AG10803 (cell line): ENCODE data around the gene GALK1.
"Not testable (repeated sequence)": the region's sequence is repeated elsewhere in the genome, so short reads cannot be mapped to it uniquely, and the experiment has no call there.

ENCODE experiments used
- DNase-seq: peaks from one replicate; pipeline ENCODE4 v3.0.0; 2010; ENCODE audit warnings: low read depth
- H3K4me3 ChIP-seq: 2 replicates; pipeline ENCODE4 v1.5.1; 2011; ENCODE audit warnings: mild to moderate bottlenecking, low read length, control low read depth
- TF ChIP-seq, protein P1 (sequence below): conservative IDR thresholded peaks from 2 replicates; pipeline ENCODE4 v1.5.1; 2011; ENCODE audit warnings: mild to moderate bottlenecking, low read length, control low read depth, inconsistent platforms

Gene GALK1

DNA sequence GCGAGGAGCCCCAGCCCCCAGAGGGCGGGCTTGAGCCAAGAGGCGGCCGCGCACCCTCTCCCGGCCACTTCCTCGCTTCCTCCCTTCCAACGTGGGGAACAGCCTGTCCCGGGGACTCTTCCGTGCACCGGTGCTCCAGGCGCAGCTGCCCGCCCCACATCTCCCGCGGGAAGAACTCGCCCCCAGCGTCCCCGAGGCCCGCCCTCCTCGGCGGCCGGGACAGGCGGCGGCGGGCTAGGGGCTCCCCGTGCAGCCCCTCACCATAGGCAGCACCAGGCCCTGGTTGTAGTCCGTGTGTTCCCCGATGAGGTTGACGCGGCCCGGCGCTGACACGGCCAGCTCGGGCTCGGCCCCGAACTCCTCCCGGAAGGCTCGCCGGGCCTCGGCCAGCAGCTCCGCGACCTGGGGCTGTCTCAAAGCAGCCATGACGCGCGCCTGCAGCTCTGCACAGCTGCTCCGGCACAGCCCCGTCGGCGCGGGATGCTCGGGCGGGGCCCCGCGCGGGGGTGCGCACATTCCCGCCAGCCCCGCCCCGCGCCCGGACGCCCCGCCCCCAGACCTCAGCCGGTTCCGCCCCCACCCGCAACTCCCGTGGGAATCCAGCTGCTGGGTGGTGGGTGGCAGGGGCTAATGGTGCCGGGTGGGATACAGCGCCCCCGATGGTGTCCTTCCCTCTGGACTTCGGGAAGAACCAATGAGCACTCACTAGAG lies at the start of gene GALK1:
Gene GALK1 (minus strand): TSS at position 482 of the 711 bp plus-strand sequence. CDS start 56 bp downstream, at position 426.
- peak; percentile 64 for DNase-seq
- H3K4me3 ChIP-seq, result peak within 1 kb of the TSS; percentile 67
- TF ChIP-seq, protein P1, sequence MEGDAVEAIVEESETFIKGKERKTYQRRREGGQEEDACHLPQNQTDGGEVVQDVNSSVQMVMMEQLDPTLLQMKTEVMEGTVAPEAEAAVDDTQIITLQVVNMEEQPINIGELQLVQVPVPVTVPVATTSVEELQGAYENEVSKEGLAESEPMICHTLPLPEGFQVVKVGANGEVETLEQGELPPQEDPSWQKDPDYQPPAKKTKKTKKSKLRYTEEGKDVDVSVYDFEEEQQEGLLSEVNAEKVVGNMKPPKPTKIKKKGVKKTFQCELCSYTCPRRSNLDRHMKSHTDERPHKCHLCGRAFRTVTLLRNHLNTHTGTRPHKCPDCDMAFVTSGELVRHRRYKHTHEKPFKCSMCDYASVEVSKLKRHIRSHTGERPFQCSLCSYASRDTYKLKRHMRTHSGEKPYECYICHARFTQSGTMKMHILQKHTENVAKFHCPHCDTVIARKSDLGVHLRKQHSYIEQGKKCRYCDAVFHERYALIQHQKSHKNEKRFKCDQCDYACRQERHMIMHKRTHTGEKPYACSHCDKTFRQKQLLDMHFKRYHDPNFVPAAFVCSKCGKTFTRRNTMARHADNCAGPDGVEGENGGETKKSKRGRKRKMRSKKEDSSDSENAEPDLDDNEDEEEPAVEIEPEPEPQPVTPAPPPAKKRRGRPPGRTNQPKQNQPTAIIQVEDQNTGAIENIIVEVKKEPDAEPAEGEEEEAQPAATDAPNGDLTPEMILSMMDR, result peak; percentile 6; the same call in 1 of the 2 replicates

DNA sequence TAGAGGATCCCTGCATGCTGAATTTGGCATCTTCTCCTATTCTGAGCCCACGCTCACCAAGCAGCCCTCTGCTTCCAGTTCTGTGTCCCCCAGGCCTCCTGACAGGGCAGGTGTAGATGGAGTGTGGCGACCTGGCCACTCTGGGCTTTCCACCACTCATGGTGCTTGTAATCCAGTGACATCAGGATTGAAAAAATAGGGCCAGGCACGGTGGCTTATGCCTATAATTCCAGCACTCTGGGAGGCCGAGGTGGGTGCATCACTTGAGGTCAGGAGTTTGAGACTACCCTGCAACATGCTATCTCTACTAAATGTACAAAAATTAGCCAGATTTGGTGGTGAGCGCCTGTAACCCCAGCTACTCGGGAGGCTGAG lies 49.0 kb upstream of the GALK1 start:
- H3K4me3 ChIP-seq, result no peak overlapping the region
- no peak for DNase-seq
- TF ChIP-seq, protein P1, result no peak

DNA sequence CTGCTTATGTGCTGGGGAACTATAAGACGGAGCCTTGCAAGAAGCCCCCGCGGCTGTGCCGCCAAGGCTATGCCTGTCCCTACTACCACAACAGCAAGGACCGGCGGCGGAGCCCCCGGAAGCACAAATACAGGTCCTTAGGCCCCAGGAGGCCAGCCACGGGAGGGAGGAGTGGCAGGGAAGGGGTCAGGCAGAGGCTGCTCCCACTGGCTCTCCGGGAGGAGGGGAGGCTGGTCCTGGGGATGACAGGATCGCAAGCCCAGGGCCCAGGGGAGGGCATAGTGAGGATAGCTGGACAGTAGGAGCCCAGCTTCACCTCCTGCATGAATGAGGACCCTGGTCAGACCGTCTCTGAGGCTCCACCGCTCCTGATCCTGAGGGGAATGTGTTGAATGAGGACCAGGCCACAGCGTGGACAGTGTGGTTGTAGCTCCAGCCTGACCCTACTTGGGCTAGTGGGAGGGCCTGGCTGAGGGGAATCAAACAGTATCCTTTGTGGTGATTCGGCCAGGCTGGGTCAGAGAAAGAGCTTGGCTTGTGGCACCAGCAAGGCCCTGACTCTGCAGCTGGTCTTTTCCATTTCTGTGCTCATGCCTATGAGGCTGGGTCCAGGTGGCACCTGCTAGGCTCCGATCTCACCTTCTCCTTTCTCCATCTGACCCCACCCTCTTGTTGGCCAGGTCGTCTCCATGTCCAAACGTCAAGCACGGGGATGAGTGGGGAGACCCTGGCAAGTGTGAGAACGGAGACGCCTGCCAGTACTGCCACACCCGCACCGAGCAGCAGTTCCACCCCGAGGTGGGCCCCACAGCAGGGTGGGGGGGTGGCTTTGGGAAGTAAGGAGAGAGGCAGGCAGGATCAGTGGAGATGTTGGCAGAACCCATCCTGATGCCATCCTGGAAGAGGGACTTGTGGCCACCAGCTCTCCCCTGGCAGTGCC lies 48.4 kb upstream of the GALK1 start:
- TF ChIP-seq, protein P1, result no peak

DNA sequence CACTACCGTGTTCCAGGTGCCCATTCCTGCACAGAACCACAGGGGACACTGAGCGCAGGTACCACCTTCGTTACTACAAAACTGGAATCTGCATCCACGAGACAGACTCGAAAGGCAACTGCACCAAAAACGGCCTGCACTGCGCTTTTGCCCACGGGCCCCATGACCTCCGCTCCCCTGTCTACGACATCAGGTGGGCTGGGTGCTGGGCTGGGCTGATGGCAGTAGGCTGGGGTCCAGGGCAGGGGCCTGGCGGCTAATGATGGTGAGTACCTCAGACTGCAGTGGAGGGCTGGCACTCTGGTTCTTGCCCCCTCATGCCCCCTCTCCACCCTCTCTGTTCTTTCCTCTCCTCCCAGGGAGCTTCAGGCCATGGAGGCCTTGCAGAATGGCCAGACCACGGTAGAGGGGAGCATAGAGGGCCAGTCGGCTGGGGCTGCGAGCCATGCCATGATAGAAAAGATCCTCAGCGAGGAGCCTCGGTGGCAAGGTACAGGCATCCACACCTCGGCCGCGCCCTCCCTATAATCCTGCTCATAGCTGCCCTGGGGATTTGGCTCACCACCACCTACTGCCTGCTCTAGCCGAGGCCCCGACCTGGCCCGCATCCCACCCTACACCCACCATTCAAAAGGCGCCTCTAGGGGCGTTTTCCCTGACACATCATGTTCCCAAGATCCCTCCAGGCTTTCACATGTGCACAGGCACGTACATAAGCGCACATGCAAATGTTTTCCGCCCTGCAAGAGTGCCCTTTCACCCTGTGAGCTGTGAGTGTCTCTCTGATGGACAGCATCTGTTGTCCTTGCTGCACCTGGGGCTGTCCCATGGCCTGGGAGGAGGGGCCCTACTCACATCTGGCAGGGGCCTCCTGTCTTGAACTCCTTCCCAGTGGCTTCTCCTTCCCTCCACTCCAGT lies 47.4 kb upstream of the GALK1 start:
- H3K4me3 ChIP-seq, result no peak overlapping the region

More for the DNA sequence above, 48.4 kb upstream of the GALK1 start:
- H3K4me3 ChIP-seq, result no peak overlapping the region
- no peak for DNase-seq

DNA sequence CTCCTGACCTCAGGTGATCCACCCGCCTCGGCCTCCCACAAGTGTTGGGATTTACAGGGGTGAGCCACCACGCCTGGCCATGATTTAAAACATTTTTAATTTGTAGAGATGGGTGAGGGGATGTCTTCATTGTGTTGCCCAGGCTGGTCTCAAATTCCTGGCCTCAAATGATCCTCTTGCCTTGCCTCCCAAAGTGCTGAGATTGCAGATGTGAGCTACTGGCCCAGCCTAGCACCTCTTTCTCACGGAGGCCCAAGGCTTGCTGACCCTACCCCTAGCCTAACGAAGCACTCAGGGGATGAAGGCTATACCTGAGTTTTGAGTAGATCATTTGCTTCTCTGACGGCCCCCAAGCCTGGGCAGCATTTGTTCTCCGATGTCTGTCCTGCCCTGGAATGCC lies 46.2 kb upstream of the GALK1 start:
- no peak for DNase-seq
- no peak overlapping the region for H3K4me3 ChIP-seq
- TF ChIP-seq, protein P1, result no peak

More for the DNA sequence above, 47.4 kb upstream of the GALK1 start:
- no peak for DNase-seq
- TF ChIP-seq, protein P1, result no peak

DNA sequence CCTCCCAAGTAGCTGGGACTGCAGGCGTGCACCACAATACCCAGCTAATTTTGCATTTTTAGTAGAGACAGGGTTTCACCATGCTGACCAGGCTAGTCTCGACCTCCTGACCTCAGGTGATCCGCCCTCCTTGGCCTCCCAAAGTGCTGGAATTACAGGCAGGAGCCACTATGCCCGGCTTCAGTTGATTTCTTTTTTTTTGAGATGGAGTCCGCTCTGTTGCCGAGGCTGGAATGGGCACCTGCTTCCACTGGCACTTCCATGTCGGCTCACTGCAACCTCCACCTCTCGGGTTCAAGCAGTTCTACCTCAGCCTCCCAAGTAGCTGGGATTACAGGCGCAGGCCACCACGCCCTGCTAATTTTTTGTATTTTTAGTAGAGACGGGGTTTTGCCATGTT lies 45.8 kb upstream of the GALK1 start:
- H3K4me3 ChIP-seq, DNase-seq: not testable (repeated sequence)

DNA sequence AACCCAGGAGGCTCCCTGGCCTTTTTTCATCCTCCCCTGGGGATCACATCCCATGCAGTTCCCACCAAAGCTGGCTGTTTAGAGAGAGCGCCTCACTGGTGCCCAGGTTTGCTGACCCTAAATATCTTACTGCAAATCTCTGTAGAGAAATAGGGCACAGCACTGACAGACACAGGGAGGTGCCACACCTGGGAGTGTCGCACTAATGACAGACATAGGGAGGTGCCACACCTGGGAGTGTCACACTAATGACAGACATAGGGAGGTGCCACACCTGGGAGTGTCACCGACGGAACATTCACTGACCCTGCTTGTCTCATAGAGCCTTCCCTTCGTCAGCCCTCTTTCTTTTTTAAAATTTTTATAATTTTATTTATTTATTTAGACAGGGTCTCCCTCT lies 45.2 kb upstream of the GALK1 start:
- no peak for DNase-seq
- H3K4me3 ChIP-seq, result no peak overlapping the region
- TF ChIP-seq, protein P1, result no peak
